ENCODE data around the gene GPR155. TPM values are rescaled to one million over a fixed set of nuclear protein-coding genes. Genes with fewer than 3 reads are reported as not detected.
"Not testable (repeated sequence)": the region's sequence is repeated elsewhere in the genome, so short reads cannot be mapped to it uniquely, and the experiment has no call there.

GPR155 gene
- total RNA-seq, 2 experiments from 2014 or later, result 1.9 TPM

- ChIA-PET CTCF (ENCODE audit: unreplicated experiment) (no interaction called here), POLR2A (no interaction called here)
- Histone ChIP-seq H2AFZ (ENCODE audit: low read length) (no peak overlapping the region), H3K9me3 (ENCODE audit: low read length) (no peaks in the 10 kb centered on the region), H3K4me3 (ENCODE audit: low read depth, low read length, poor library complexity, severe bottlenecking) (no peak overlapping the region), H3K4me2 (ENCODE audit: low read length) (no peak overlapping the region), H4K20me1 (ENCODE audit: insufficient read depth, low read length) (no peaks in the 10 kb centered on the region), H3K27ac (ENCODE audit: low read depth, low read length, poor library complexity, severe bottlenecking) (no peak overlapping the region), H3K4me1 (ENCODE audit: insufficient read depth, low read length, poor library complexity, severe bottlenecking) (no peaks in the 10 kb centered on the region), H3K36me3 (ENCODE audit: insufficient read depth, low read length) (no peaks in the 10 kb centered on the region), H3K79me2 (ENCODE audit: insufficient read depth, low read depth, low read length) (no peaks in the 10 kb centered on the region), H3K9me2 (ENCODE audit: insufficient read depth, low read length) (no peaks in the 10 kb centered on the region)
- TF ChIP-seq CTCF (conservative IDR thresholded peaks at IDR 0.05; ENCODE audit: low read length) (no peak), EZH2phosphoT487 (IDR thresholded peaks at IDR 0.05; ENCODE audit: borderline replicate concordance, low read depth, low read length) (no peak)
- no TSS peak for BruUV-seq (replicated peaks)
- no peak for DNase-seq (ENCODE audit: low spot score)
- intact Hi-C loops (cut with micrococcal nuclease; ENCODE audit: unreplicated experiment), result no loop called here
Measured at GRCh38 chr2:174428214-174428613, 58.6 kb downstream of the GPR155 start.

GRCh38 chr2:174412256-174412655, 74.6 kb downstream of the GPR155 start:
- TF ChIP-seq EZH2phosphoT487 (IDR thresholded peaks at IDR 0.05; ENCODE audit: borderline replicate concordance, low read depth, low read length) (no peak), CTCF (conservative IDR thresholded peaks at IDR 0.05; ENCODE audit: low read length) (no peak)
- Histone ChIP-seq H4K20me1 (ENCODE audit: insufficient read depth, low read length) (no peaks in the 10 kb centered on the region), H3K36me3 (ENCODE audit: insufficient read depth, low read length) (no peaks in the 10 kb centered on the region), H3K9me3 (ENCODE audit: low read length) (no peaks in the 10 kb centered on the region), H3K4me1 (ENCODE audit: insufficient read depth, low read length, poor library complexity, severe bottlenecking) (no peaks in the 10 kb centered on the region), H3K9me2 (ENCODE audit: insufficient read depth, low read length) (no peaks in the 10 kb centered on the region), H3K79me2 (ENCODE audit: insufficient read depth, low read depth, low read length) (no peaks in the 10 kb centered on the region), H2AFZ (ENCODE audit: low read length) (no peak overlapping the region), H3K27ac (ENCODE audit: low read depth, low read length, poor library complexity, severe bottlenecking) (no peak overlapping the region), H3K4me2 (ENCODE audit: low read length) (no peak overlapping the region), H3K4me3 (ENCODE audit: low read depth, low read length, poor library complexity, severe bottlenecking) (no peak overlapping the region)
- no peak for DNase-seq (ENCODE audit: low spot score)
- BruUV-seq (replicated peaks), result no TSS peak
- ChIA-PET POLR2A (interaction anchor here (0.7 to 1.4 kb wide), 4 partner anchors 18 to 23 kb away, joined by 3 read pairs; no protein-coding TSS in a partner anchor), CTCF (ENCODE audit: unreplicated experiment) (no interaction called here)
- intact Hi-C loops (cut with micrococcal nuclease; ENCODE audit: unreplicated experiment), result no loop called here

GRCh38 chr2:174410039-174410438, 76.8 kb downstream of the GPR155 start:
- H3K36me3 ChIP-seq (ENCODE audit: insufficient read depth, low read length); H2AFZ ChIP-seq (ENCODE audit: low read length); H3K4me1 ChIP-seq (ENCODE audit: insufficient read depth, low read length, poor library complexity, severe bottlenecking); H3K9me2 ChIP-seq (ENCODE audit: insufficient read depth, low read length); CTCF ChIA-PET (ENCODE audit: unreplicated experiment); intact Hi-C loops (cut with micrococcal nuclease; ENCODE audit: unreplicated experiment); H3K79me2 ChIP-seq (ENCODE audit: insufficient read depth, low read depth, low read length); BruUV-seq (replicated peaks); H4K20me1 ChIP-seq (ENCODE audit: insufficient read depth, low read length); DNase-seq (ENCODE audit: low spot score); H3K9me3 ChIP-seq (ENCODE audit: low read length); H3K27ac ChIP-seq (ENCODE audit: low read depth, low read length, poor library complexity, severe bottlenecking); H3K4me3 ChIP-seq (ENCODE audit: low read depth, low read length, poor library complexity, severe bottlenecking); POLR2A ChIA-PET; H3K4me2 ChIP-seq (ENCODE audit: low read length): not testable (repeated sequence)
